Small intestine (tissue), 7 donors: ENCODE data around the gene CITED4. TPM values are rescaled to one million over a fixed set of nuclear protein-coding genes. Genes with fewer than 3 reads are reported as not detected.

Experiments used
- DNase-seq, 2 donors: peaks; one replicate each; pipeline versions ENCODE4 v3.0.0 to v3.0.0-alpha.2; 2013
- FAIRE-seq: peaks from 2 replicates; lab custom pipeline; 2012; peaks lifted over from hg19 to GRCh38; lab: Jason Lieb, UNC
- H3K27ac ChIP-seq, 3 donors: one replicate each; pipeline ENCODE4 v1.5.1; 2013; ENCODE audit warnings: low read length in 2 of 3, mild to moderate bottlenecking in 2 of 3, control low read depth in 1 of 3, inconsistent platforms in 1 of 3, low read depth in 1 of 3, moderate library complexity in 1 of 3
- H3K27me3 ChIP-seq, 3 donors: one replicate each; pipeline ENCODE4 v1.6.1; 2013; ENCODE audit warnings: low read length in 3 of 3, inconsistent platforms in 1 of 3; ENCODE audit not compliant: control insufficient read depth in 3 of 3, insufficient read depth in 3 of 3
- H3K36me3 ChIP-seq, 3 donors: one replicate each; pipeline ENCODE4 v1.6.1; 2013; ENCODE audit warnings: low read length in 3 of 3, inconsistent platforms in 1 of 3, low read depth in 1 of 3, mild to moderate bottlenecking in 1 of 3, moderate library complexity in 1 of 3; ENCODE audit not compliant: control insufficient read depth in 3 of 3, insufficient read depth in 2 of 3
- H3K4me1 ChIP-seq, 3 donors: one replicate each; pipeline ENCODE4 v1.6.1; 2013; ENCODE audit warnings: low read length in 2 of 3, inconsistent platforms in 1 of 3, low read depth in 1 of 3, mild to moderate bottlenecking in 1 of 3, moderate library complexity in 1 of 3; ENCODE audit not compliant: control insufficient read depth in 3 of 3, insufficient read depth in 2 of 3
- H3K4me3 ChIP-seq, 3 donors: one replicate each; pipeline ENCODE4 v1.5.1; 2013; ENCODE audit warnings: low read length in 3 of 3, control low read depth in 1 of 3, inconsistent platforms in 1 of 3, low read depth in 1 of 3, mild to moderate bottlenecking in 1 of 3, moderate library complexity in 1 of 3
- H3K9me3 ChIP-seq, 2 donors: one replicate each; pipeline ENCODE4 v1.6.1; 2013; ENCODE audit warnings: low read depth in 1 of 2, low read length in 1 of 2; ENCODE audit not compliant: control insufficient read depth in 2 of 2, insufficient read depth in 1 of 2
- whole genome bisulfite sequencing, 3 donors: extraction: QIAGEN DNeasy Blood & Tissue Kit; methylation state at CpG; one replicate each; pipeline ENCODE4 v1.1.7; 2013; 5-methylcytosine and 5-hydroxymethylcytosine counted together
- polyA plus RNA-seq, 4 donors: library from polyadenylated mRNA; stranded (reverse) in 3 of 4; unstranded in 1 of 4; fragments of 200-250 nt in 3 of 4; fragments of 120-200 nt in 1 of 4; gene quantifications; one replicate each; pipeline versions ENCODE4 v1.2.1 to v1.2.3, GENCODE V29; 2013
- donor health status: healthy with polysubstance abuse.
- donor health status: control.
- donor health status: control.
- donor health status: Bipolar disorder and iron deficiency.
- donor health status: healthy.

Gene CITED4
- polyA plus RNA-seq, 4 donors, result 0.54 to 4.9 (median 2.7) TPM; not detected in 1

- H3K9me3 ChIP-seq, result peaks cover 0 to 4% of the 10 kb centered on the region in 2 donors
- FAIRE-seq, result no peak
Measured at GRCh38 chr1:40870135-40870728, 8.1 kb upstream of the CITED4 start.

GRCh38 chr1:40868051-40868723 lies 6.0 kb upstream of the CITED4 start:
- Histone ChIP-seq H3K27me3 (peaks cover 0 to 5% (median 0%) of the 10 kb centered on the region in 3 donors), H3K4me1 (peaks cover 0 to 18% (median 0%) of the 10 kb centered on the region in 3 donors), H3K36me3 (no peaks in the 10 kb centered on the region), H3K4me3 (no peak overlapping the region), H3K9me3 (peaks cover 0 to 4% of the 10 kb centered on the region in 2 donors), H3K27ac (no peak overlapping the region)
- FAIRE-seq, result no peak
- DNase-seq, result peak; percentile 41 to 83
- 59 to 73% (median 67%) methylated on average over 4 of the region's 4 CpGs for WGBS, 3 donors

More at GRCh38 chr1:40870135-40870728, 8.1 kb upstream of the CITED4 start:
- no peak for DNase-seq
- no peaks in the 10 kb centered on the region for H3K36me3 ChIP-seq
- no peak overlapping the region for H3K27ac ChIP-seq
- peaks cover 0 to 9% (median 0%) of the 10 kb centered on the region in 3 donors for H3K4me1 ChIP-seq
- H3K27me3 ChIP-seq, result peaks cover 0 to 8% (median 0%) of the 10 kb centered on the region in 3 donors
- H3K4me3 ChIP-seq, result no peak overlapping the region
- 80 to 90% (median 90%) methylated on average over 2 of the region's 2 CpGs for WGBS, 3 donors

DNA sequence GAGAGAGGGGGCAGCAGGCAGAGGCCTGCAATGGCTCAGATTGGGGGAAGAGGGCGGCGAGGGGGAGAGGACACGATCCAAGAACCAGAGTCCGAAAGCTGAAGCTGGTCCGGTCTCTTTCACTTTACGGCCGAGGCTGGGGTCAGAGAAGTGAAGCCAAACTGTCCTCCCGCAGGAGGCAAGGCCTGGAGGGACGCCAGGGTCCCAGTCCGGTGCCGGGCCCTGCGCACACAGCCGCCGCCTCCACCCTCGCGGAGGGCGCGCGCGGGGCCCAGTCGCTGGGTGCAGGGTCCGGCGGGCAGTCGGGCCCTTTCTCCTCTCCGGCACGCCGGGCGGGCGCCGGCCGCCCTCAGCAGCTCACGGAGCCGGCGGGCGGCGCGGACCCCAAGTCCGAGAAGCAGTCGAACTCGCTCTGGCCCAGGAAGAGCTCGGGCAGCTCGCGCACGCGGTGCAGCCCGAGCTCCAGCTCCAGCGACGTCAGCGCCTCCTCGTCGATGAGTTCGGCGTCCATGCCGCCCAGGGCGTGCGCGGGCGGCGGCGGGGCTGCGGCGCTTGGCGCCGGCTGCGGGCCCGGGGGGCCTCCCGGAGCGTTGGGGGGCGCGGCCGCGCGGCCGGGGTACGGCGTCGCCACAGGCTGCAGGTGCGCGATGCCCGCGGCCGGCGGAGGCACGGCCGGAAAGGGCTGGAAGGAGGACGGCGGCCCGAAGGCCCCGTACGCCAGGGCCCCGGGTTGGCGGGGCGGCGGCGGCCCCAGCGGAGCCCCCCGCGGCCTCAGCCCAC lies 749 bp downstream of the CITED4 start:
- peak overlapping the region in 2 of 3 donors; percentile 2 to 71 for H3K27ac ChIP-seq
- WGBS, 3 donors, result 3 to 10% (median 5%) methylated on average over 34 to 98 of the region's 98 CpGs

GRCh38 chr1:40860706-40861223 lies 1.4 kb downstream of the CITED4 start:
- Histone ChIP-seq H3K9me3 (no peaks in the 10 kb centered on the region), H3K36me3 (no peaks in the 10 kb centered on the region), H3K27ac (peak overlapping the region in 2 of 3 donors; percentile 2 to 26), H3K27me3 (peaks cover 0 to 15% (median 3%) of the 10 kb centered on the region in 3 donors), H3K4me3 (peak overlapping the region in 2 of 3 donors; percentile 43 to 70), H3K4me1 (peaks cover 0 to 21% (median 2%) of the 10 kb centered on the region in 3 donors)
- FAIRE-seq, result no peak
- 9 to 23% (median 13%) methylated on average over 10 of the region's 10 CpGs for WGBS, 3 donors
- DNase-seq, result peak in 1 of 2 donors; percentile 62

More for the DNA sequence above, 749 bp downstream of the CITED4 start:
- H3K27me3 ChIP-seq, result peaks cover 0 to 15% (median 3%) of the 10 kb centered on the region in 3 donors
- FAIRE-seq (no peak), DNase-seq (peak; percentile 51 to 79)
- H3K4me1 ChIP-seq, result peaks cover 0 to 24% (median 2%) of the 10 kb centered on the region in 3 donors
- H3K36me3 ChIP-seq, result no peaks in the 10 kb centered on the region
- H3K4me3 ChIP-seq, result peak overlapping the region; percentile 36 to 70 (median 43)
- no peaks in the 10 kb centered on the region for H3K9me3 ChIP-seq

DNA sequence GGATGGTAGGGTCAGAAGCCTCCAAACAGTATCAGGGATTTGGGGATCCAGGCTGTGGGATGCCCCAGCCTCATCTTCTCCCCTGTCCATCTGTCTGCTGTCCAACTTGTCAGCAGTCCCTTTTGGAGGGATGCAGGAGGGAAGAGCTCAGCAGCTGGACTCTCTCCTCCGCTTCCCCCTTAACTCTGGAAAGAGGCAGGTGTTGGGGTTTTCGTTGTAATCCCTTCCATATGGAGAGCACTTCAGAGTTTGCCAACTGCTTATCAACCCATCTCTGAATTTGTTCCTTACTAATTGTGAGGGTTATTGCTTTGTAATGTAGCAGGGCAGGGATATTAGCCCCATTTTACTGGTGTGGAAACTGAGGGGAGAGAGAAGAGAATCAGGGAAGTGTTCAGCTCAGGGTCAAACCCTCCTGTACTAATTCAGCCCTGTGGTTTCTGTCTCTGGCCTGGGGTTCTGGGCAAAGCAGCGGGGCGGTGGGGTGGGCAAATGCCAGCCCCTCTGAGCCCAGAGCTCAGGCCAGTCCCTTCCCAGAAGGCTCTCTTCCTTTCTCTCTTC lies 3.2 kb downstream of the CITED4 start:
- no peak for FAIRE-seq
- H3K27ac ChIP-seq, result no peak overlapping the region
- WGBS, 3 donors, result 84 to 88% (median 85%) methylated on average over 4 of the region's 4 CpGs

DNA sequence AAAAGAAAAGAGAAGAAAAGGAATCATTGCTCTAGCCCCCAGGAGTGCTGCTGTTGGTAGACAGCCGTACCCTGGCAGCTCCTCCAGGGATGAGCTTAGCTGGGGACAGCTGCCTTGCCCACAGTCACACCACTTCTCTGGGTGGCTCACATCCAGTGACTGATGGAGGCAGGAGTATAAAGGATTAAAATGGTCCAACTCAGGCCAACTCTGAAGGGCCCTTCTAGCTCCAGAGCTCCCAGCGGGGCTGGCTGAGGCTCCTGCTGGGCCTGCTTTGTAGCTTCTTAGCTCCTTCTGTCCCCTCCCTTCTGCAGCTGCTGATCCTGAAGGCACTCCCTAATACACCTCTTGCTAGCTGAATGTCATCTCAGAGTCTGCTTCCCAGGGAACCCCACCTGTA lies 4.4 kb downstream of the CITED4 start:
- no peak overlapping the region for H3K4me3 ChIP-seq
- H3K27me3 ChIP-seq, result peaks cover 0 to 19% (median 3%) of the 10 kb centered on the region in 3 donors
- H3K4me1 ChIP-seq, result peaks cover 0 to 13% (median 2%) of the 10 kb centered on the region in 3 donors
- FAIRE-seq, result no peak
- no peaks in the 10 kb centered on the region for H3K9me3 ChIP-seq
- WGBS, 3 donors, result 82 to 94% (median 92%) methylated on average over 2 of the region's 2 CpGs
- no peak overlapping the region for H3K27ac ChIP-seq
- no peaks in the 10 kb centered on the region for H3K36me3 ChIP-seq
- no peak for DNase-seq

More for the DNA sequence above, 3.2 kb downstream of the CITED4 start:
- no peak overlapping the region for H3K4me3 ChIP-seq
- H3K36me3 ChIP-seq, result no peaks in the 10 kb centered on the region
- H3K9me3 ChIP-seq, result no peaks in the 10 kb centered on the region
- H3K27me3 ChIP-seq, result peaks cover 0 to 15% (median 3%) of the 10 kb centered on the region in 3 donors
- H3K4me1 ChIP-seq, result peaks cover 0 to 18% (median 2%) of the 10 kb centered on the region in 3 donors
- DNase-seq, result no peak

DNA sequence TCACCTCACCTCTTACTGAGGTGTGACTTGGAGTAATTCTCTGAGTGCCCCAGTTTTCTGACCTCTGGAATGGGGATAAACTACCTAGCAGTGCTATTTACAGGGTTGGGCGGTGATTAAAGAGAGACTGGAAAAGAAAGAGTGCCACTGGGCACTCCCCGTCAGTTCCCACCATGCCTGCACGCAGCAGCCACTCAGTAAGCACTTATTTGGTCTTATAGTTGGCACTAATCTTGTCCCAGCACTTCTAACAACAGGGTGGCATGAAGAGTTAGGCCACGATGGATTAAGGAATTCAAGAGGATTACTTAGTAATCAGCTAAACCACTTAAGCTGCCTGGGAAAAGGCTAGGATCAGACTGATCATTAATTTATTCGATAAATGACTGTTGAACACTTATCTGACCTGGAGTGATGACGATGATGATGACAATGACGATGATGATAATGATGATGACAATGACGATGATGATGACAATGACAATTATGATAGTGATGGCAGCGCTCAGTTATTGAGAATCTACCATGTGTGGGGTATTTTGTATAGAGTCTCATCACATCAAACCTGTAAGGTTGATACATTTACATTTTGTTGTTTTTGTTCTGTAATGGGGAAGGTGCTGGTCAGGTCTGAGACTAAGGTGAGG lies 5.4 kb downstream of the CITED4 start:
- H3K9me3 ChIP-seq, result no peaks in the 10 kb centered on the region
- FAIRE-seq (no peak), DNase-seq (no peak)
- 82 to 90% (median 85%) methylated on average over 9 of the region's 9 CpGs for WGBS, 3 donors
- H3K27ac ChIP-seq, result no peak overlapping the region
- peaks cover 0 to 19% (median 3%) of the 10 kb centered on the region in 3 donors for H3K27me3 ChIP-seq
- peaks cover 0 to 9% (median 2%) of the 10 kb centered on the region in 3 donors for H3K4me1 ChIP-seq
- H3K4me3 ChIP-seq, result no peak overlapping the region
- H3K36me3 ChIP-seq, result no peaks in the 10 kb centered on the region
